T-cell (primary cell): ENCODE data around the gene VPS8. TPM values are rescaled to one million over a fixed set of nuclear protein-coding genes. Genes with fewer than 3 reads are reported as not detected.

Experiments
- ATAC-seq, 4 experiments: fragments of 200-7000 bp in 3 of 4; fragments of 150-1000 bp in 1 of 4; cut with Tn5 transposase; replicated peaks in 1 of 4; 1 replicate in 3 of 4; 2 replicates in 1 of 4; pipeline ENCODE4 v1.10.0; 2021; ENCODE audit warnings: moderate library complexity in 3 of 4, mild to moderate bottlenecking in 2 of 4, moderate number of reproducible peaks in 1 of 4
- CTCF ChIA-PET, 2 donors: fragments of 300-600 bp; sonication (Branson Sonifier 250); formaldehyde crosslinking; loops; one replicate each; lab custom pipeline; 2022; ENCODE audit warnings: antibody characterized with exemption in 2 of 2; lab: Charles Lee
- POLR2A ChIA-PET, 2 donors: fragments of 300-600 bp; sonication (Branson Sonifier 250); formaldehyde crosslinking; loops; one replicate each; lab custom pipeline; 2022; ENCODE audit warnings: antibody characterized with exemption in 2 of 2; lab: Charles Lee
- DNase-seq, 35 experiments: peaks; one replicate each; pipeline versions ENCODE4 v3.0.0 to v3.0.0-alpha.2; 2013 to 2023
- H3K27ac ChIP-seq: one replicate; pipeline ENCODE4 v1.5.1; 2013; ENCODE audit warnings: low read length
- H3K27me3 ChIP-seq, 2 experiments: replicated peaks in 1 of 2; 1 replicate in 1 of 2; 2 replicates in 1 of 2; pipeline versions ENCODE4 v1.6.1 to v1.7.0; 2013; ENCODE audit warnings: low read length in 1 of 2, mixed read lengths in 1 of 2; ENCODE audit not compliant: control insufficient read depth in 2 of 2, insufficient read depth in 2 of 2; ENCODE audit errors: extremely low read depth in 1 of 2
- H3K36me3 ChIP-seq, 2 donors: 1 replicate in 1 of 2; 2 replicates in 1 of 2; pipeline versions ENCODE4 v1.6.1 to v1.7.0; 2013; ENCODE audit warnings: low read length in 1 of 2; ENCODE audit not compliant: control insufficient read depth in 2 of 2, insufficient read depth in 1 of 2; ENCODE audit errors: extremely low read depth in 1 of 2
- H3K4me1 ChIP-seq, 2 experiments: 1 replicate in 1 of 2; 2 replicates in 1 of 2; pipeline versions ENCODE4 v1.6.1 to v1.7.0; 2013; ENCODE audit warnings: low read length in 2 of 2, mixed read lengths in 1 of 2; ENCODE audit not compliant: insufficient read depth in 2 of 2, control insufficient read depth in 1 of 2; ENCODE audit errors: extremely low read depth in 1 of 2
- H3K4me3 ChIP-seq, 2 donors: 1 replicate in 1 of 2; 2 replicates in 1 of 2; pipeline versions ENCODE4 v1.5.1 to v1.7.0; 2013; ENCODE audit warnings: mild to moderate bottlenecking in 2 of 2, low read length in 1 of 2, moderate library complexity in 1 of 2; ENCODE audit not compliant: control insufficient read depth in 1 of 2; ENCODE audit errors: extremely low read depth in 1 of 2
- H3K9me3 ChIP-seq: 2 replicates; pipeline ENCODE4 v1.7.0; 2013
- H3K27ac Mint-ChIP-seq, 2 donors: one replicate each; pipeline ENCODE4 v1.8.0; 2020 to 2021; ENCODE audit warnings: mild to moderate bottlenecking in 2 of 2, mixed read lengths in 2 of 2
- H3K27me3 Mint-ChIP-seq, 2 donors: one replicate each; pipeline ENCODE4 v1.8.0; 2021 to 2022; ENCODE audit warnings: mixed read lengths in 2 of 2
- H3K36me3 Mint-ChIP-seq: one replicate; pipeline ENCODE4 v1.8.0; 2021; ENCODE audit warnings: mixed read lengths
- H3K4me1 Mint-ChIP-seq, 3 donors: one replicate each; pipeline ENCODE4 v1.8.0; 2020 to 2022; ENCODE audit warnings: mixed read lengths in 3 of 3, mild to moderate bottlenecking in 1 of 3
- H3K4me3 Mint-ChIP-seq, 3 donors: one replicate each; pipeline ENCODE4 v1.8.0; 2020 to 2022; ENCODE audit warnings: mild to moderate bottlenecking in 3 of 3, mixed read lengths in 3 of 3, moderate library complexity in 3 of 3
- H3K9me3 Mint-ChIP-seq, 3 donors: one replicate each; pipeline ENCODE4 v1.8.0; 2020 to 2022; ENCODE audit warnings: mixed read lengths in 3 of 3
- WGBS: methylation state at CpG from one replicate; pipeline ENCODE4 v1.1.5; 2013; ENCODE audit warnings: missing lambda C conversion rate; ENCODE audit not compliant: insufficient coverage; 5-methylcytosine and 5-hydroxymethylcytosine counted together
- total RNA-seq, 35 experiments: library from RNA in 6 of 35; stranded (reverse) in 6 of 35; fragments of 120-200 nt in 1 of 35; gene quantifications; one replicate each; pipeline versions ENCODE4 v1.2.1 to v1.2.4 and lab custom pipeline; 2013 to 2026

VPS8 gene
- total RNA-seq, 5 donors from 2014 or later (not counting 1 experiment from before 2014, with no cell fraction given): 59.2 to 95.6 (median 71.0) TPM

GRCh38 chr3:185063431-185063830, 251.5 kb downstream of the VPS8 start:
- H3K9me3 Mint-ChIP-seq: peaks cover 19 to 28% (median 22%) of the 10 kb centered on the region in 3 donors
- Histone ChIP-seq H3K4me1 (no peaks in the 10 kb centered on the region), H3K4me3 (no peak overlapping the region), H3K27me3 (peaks cover 0 to 5% of the 10 kb centered on the region in 2 experiments), H3K27ac (no peak overlapping the region), H3K9me3 (no peaks in the 10 kb centered on the region), H3K36me3 (no peaks in the 10 kb centered on the region)
- no peak overlapping the region for H3K27ac Mint-ChIP-seq
- ChIA-PET CTCF (no interaction called here), POLR2A (no interaction called here)
- no peaks in the 10 kb centered on the region for H3K4me1 Mint-ChIP-seq
- DNase-seq (no peak), ATAC-seq (no peak)
- H3K27me3 Mint-ChIP-seq: no peaks in the 10 kb centered on the region
- no peaks in the 10 kb centered on the region for H3K36me3 Mint-ChIP-seq
- H3K4me3 Mint-ChIP-seq: no peak overlapping the region
- WGBS: no CpG with 5 or more reads among the region's 3 CpGs

GRCh38 chr3:185065059-185065458, 253.1 kb downstream of the VPS8 start:
- H3K36me3 ChIP-seq: no peaks in the 10 kb centered on the region
- Mint-ChIP-seq H3K27me3 (no peaks in the 10 kb centered on the region), H3K27ac (no peak overlapping the region), H3K4me3 (no peak overlapping the region), H3K36me3 (no peaks in the 10 kb centered on the region), H3K9me3 (peaks cover 7 to 15% (median 12%) of the 10 kb centered on the region in 3 donors), H3K4me1 (no peaks in the 10 kb centered on the region)
- ChIA-PET CTCF (no interaction called here), POLR2A (no interaction called here)
- H3K4me3 ChIP-seq: no peak overlapping the region
- DNase-seq (no peak), ATAC-seq (no peak)
- WGBS: 100% methylated on average over 2 of the region's 3 CpGs
- no peaks in the 10 kb centered on the region for H3K9me3 ChIP-seq
- peaks cover 0 to 14% of the 10 kb centered on the region in 2 experiments for H3K27me3 ChIP-seq
- no peak overlapping the region for H3K27ac ChIP-seq
- no peaks in the 10 kb centered on the region for H3K4me1 ChIP-seq

GRCh38 chr3:185066251-185066650, 254.3 kb downstream of the VPS8 start:
- no peaks in the 10 kb centered on the region for H3K27me3 Mint-ChIP-seq
- 63% methylated on average over 1 of the region's 4 CpGs for WGBS
- CTCF ChIA-PET: no interaction called here

GRCh38 chr3:185067173-185067572, 255.2 kb downstream of the VPS8 start:
- DNase-seq (no peak), ATAC-seq (no peak)
- Histone ChIP-seq H3K4me1 (no peaks in the 10 kb centered on the region), H3K27ac (no peak overlapping the region), H3K36me3 (no peaks in the 10 kb centered on the region), H3K9me3 (no peaks in the 10 kb centered on the region), H3K4me3 (no peak overlapping the region), H3K27me3 (peaks cover 0 to 17% of the 10 kb centered on the region in 2 experiments)
- Mint-ChIP-seq H3K4me3 (no peak overlapping the region), H3K9me3 (peaks cover 0 to 4% (median 3%) of the 10 kb centered on the region in 3 donors), H3K4me1 (no peaks in the 10 kb centered on the region), H3K27me3 (no peaks in the 10 kb centered on the region), H3K36me3 (no peaks in the 10 kb centered on the region), H3K27ac (no peak overlapping the region)
- POLR2A ChIA-PET: no interaction called here
- CTCF ChIA-PET: no interaction called here
- 83% methylated on average over 6 of the region's 11 CpGs for WGBS

More at GRCh38 chr3:185066251-185066650, 254.3 kb downstream of the VPS8 start:
- H3K4me1 Mint-ChIP-seq: no peaks in the 10 kb centered on the region
- no peak overlapping the region for H3K4me3 Mint-ChIP-seq
- peaks cover 0 to 17% of the 10 kb centered on the region in 2 experiments for H3K27me3 ChIP-seq
- ATAC-seq (no peak), DNase-seq (no peak)
- H3K36me3 ChIP-seq: no peaks in the 10 kb centered on the region
- peaks cover 4 to 9% (median 5%) of the 10 kb centered on the region in 3 donors for H3K9me3 Mint-ChIP-seq
- H3K4me3 ChIP-seq: no peak overlapping the region
- H3K27ac ChIP-seq: no peak overlapping the region
- no peaks in the 10 kb centered on the region for H3K4me1 ChIP-seq
- H3K9me3 ChIP-seq: no peaks in the 10 kb centered on the region
- no peaks in the 10 kb centered on the region for H3K36me3 Mint-ChIP-seq
- POLR2A ChIA-PET: no interaction called here
- no peak overlapping the region for H3K27ac Mint-ChIP-seq

GRCh38 chr3:185069037-185070030, 257.4 kb downstream of the VPS8 start:
- ChIA-PET CTCF (interaction anchor here in 1 of 2 donors (0.5 kb wide), 1 partner anchor 49 kb away, joined by 3 read pairs; no protein-coding TSS in a partner anchor), POLR2A (no interaction called here)
- ATAC-seq (no peak), DNase-seq (no peak)
- Mint-ChIP-seq H3K27me3 (peaks cover 1 to 4% of the 10 kb centered on the region in 2 donors), H3K9me3 (no peaks in the 10 kb centered on the region), H3K36me3 (no peaks in the 10 kb centered on the region), H3K4me3 (no peak overlapping the region), H3K27ac (no peak overlapping the region), H3K4me1 (no peaks in the 10 kb centered on the region)
- no peak overlapping the region for H3K4me3 ChIP-seq
- no peaks in the 10 kb centered on the region for H3K9me3 ChIP-seq
- H3K4me1 ChIP-seq: no peaks in the 10 kb centered on the region
- H3K36me3 ChIP-seq: no peaks in the 10 kb centered on the region
- 69% methylated on average over 23 of the region's 28 CpGs for WGBS
- H3K27ac ChIP-seq: no peak overlapping the region
- H3K27me3 ChIP-seq: peaks cover 0 to 20% of the 10 kb centered on the region in 2 experiments

GRCh38 chr3:185070491-185071286, 258.7 kb downstream of the VPS8 start:
- Mint-ChIP-seq H3K4me1 (no peaks in the 10 kb centered on the region), H3K27me3 (peaks cover 4 to 10% of the 10 kb centered on the region in 2 donors), H3K4me3 (no peak overlapping the region), H3K9me3 (no peaks in the 10 kb centered on the region), H3K36me3 (no peaks in the 10 kb centered on the region), H3K27ac (no peak overlapping the region)
- DNase-seq (no peak), ATAC-seq (no peak)
- H3K27me3 ChIP-seq: peaks cover 0 to 19% of the 10 kb centered on the region in 2 experiments
- ChIA-PET CTCF (no interaction called here), POLR2A (no interaction called here)
- no peaks in the 10 kb centered on the region for H3K36me3 ChIP-seq
- H3K4me3 ChIP-seq: no peak overlapping the region
- 87% methylated on average over 20 of the region's 22 CpGs for WGBS
- no peak overlapping the region for H3K27ac ChIP-seq
- no peaks in the 10 kb centered on the region for H3K4me1 ChIP-seq
- no peaks in the 10 kb centered on the region for H3K9me3 ChIP-seq
